Thymus (tissue), 11 donors: ENCODE data around the gene CLEC16A. TPM values are rescaled to one million over a fixed set of nuclear protein-coding genes. Genes with fewer than 3 reads are reported as not detected.

ENCODE experiments used
- DNase-seq, 9 donors: peaks; one replicate each; pipeline ENCODE4 v3.0.0-alpha.2; 2013; ENCODE audit warnings: low spot score in 9 of 9, low read depth in 6 of 9, missing footprints in 1 of 9
- H3K27ac ChIP-seq, 2 donors: one replicate each; pipeline ENCODE4 v1.5.1; 2013; ENCODE audit warnings: control low read depth in 1 of 2, low read depth in 1 of 2, low read length in 1 of 2, mild to moderate bottlenecking in 1 of 2, moderate library complexity in 1 of 2
- H3K27me3 ChIP-seq, 2 donors: one replicate each; pipeline ENCODE4 v1.5.1; 2013; ENCODE audit warnings: low read length in 1 of 2; ENCODE audit not compliant: control insufficient read depth in 2 of 2, insufficient read depth in 1 of 2
- H3K36me3 ChIP-seq, 2 donors: one replicate each; pipeline ENCODE4 v1.5.1; 2013; ENCODE audit warnings: low read length in 1 of 2, mild to moderate bottlenecking in 1 of 2, moderate library complexity in 1 of 2; ENCODE audit not compliant: control insufficient read depth in 2 of 2, insufficient read depth in 2 of 2
- H3K4me1 ChIP-seq, 2 donors: one replicate each; pipeline ENCODE4 v1.5.1; 2013; ENCODE audit warnings: low read length in 2 of 2; ENCODE audit not compliant: control insufficient read depth in 2 of 2, insufficient read depth in 2 of 2
- H3K4me3 ChIP-seq, 2 donors: one replicate each; pipeline ENCODE4 v1.5.1; 2013; ENCODE audit warnings: low read length in 2 of 2, control low read depth in 1 of 2, mild to moderate bottlenecking in 1 of 2
- H3K9me3 ChIP-seq, 2 donors: one replicate each; pipeline ENCODE4 v1.5.1; 2013; ENCODE audit warnings: low read length in 1 of 2, mild to moderate bottlenecking in 1 of 2; ENCODE audit not compliant: control insufficient read depth in 2 of 2, insufficient read depth in 1 of 2
- WGBS: extraction: QIAGEN DNeasy Blood & Tissue Kit; methylation state at CpG from one replicate; pipeline ENCODE4 v1.1.7; 2013; 5-methylcytosine and 5-hydroxymethylcytosine counted together
- polyA plus RNA-seq: library from polyadenylated mRNA; stranded (reverse); fragments of 200-250 nt; gene quantifications from one replicate; pipeline ENCODE4 v1.2.3, GENCODE V29; 2013
- total RNA-seq: library from RNA; stranded (reverse); fragments of 120-200 nt; gene quantifications from one replicate; pipeline ENCODE4 v1.2.4, GENCODE V29; 2013
- donor health status: healthy.

CLEC16A gene
- total and polyA plus RNA-seq, 2 donors, result 18.8 to 19.9 TPM

- WGBS, result 95% methylated on average over 8 of the region's 8 CpGs
- Histone ChIP-seq H3K9me3 (peaks cover 1 to 9% of the 10 kb centered on the region in 2 donors), H3K4me3 (no peak overlapping the region), H3K4me1 (peaks cover 46 to 84% of the 10 kb centered on the region in 2 donors), H3K36me3 (peaks cover 0 to 4% of the 10 kb centered on the region in 2 donors), H3K27me3 (no peaks in the 10 kb centered on the region), H3K27ac (no peak overlapping the region)
- no peak for DNase-seq
Observed at GRCh38 chr16:11138769-11139325, 194.5 kb downstream of the CLEC16A start.

GRCh38 chr16:11139326-11140097 is 195.1 kb downstream of the CLEC16A start:
- Histone ChIP-seq H3K4me3 (peak overlapping the region in 1 of 2 donors; percentile 2), H3K36me3 (peaks cover 0 to 7% of the 10 kb centered on the region in 2 donors), H3K9me3 (peaks cover 1 to 9% of the 10 kb centered on the region in 2 donors), H3K4me1 (peaks cover 46 to 85% of the 10 kb centered on the region in 2 donors), H3K27ac (peak overlapping the region; percentile 81 to 85), H3K27me3 (no peaks in the 10 kb centered on the region)
- no peak for DNase-seq
- WGBS, result 62% methylated on average over 5 of the region's 5 CpGs

- Histone ChIP-seq H3K27ac (peak overlapping the region; percentile 81 to 85), H3K36me3 (peaks cover 0 to 6% of the 10 kb centered on the region in 2 donors), H3K9me3 (peaks cover 1 to 9% of the 10 kb centered on the region in 2 donors), H3K27me3 (no peaks in the 10 kb centered on the region), H3K4me1 (peaks cover 46 to 86% of the 10 kb centered on the region in 2 donors), H3K4me3 (peak overlapping the region in 1 of 2 donors; percentile 2)
- WGBS, result 19% methylated on average over 8 of the region's 8 CpGs
- DNase-seq, result peak; percentile 42 to 86 (median 68)
Observed at GRCh38 chr16:11140098-11140375, 195.7 kb downstream of the CLEC16A start.

- H3K4me3 ChIP-seq, result no peak overlapping the region
- H3K27me3 ChIP-seq, result no peaks in the 10 kb centered on the region
- DNase-seq, result peak in 5 of 9 donors; percentile 45 to 75 (median 50)
- peaks cover 1 to 9% of the 10 kb centered on the region in 2 donors for H3K9me3 ChIP-seq
- peaks cover 2 to 3% of the 10 kb centered on the region in 2 donors for H3K36me3 ChIP-seq
- 41% methylated on average over 4 of the region's 4 CpGs for WGBS
- peak overlapping the region; percentile 81 to 85 for H3K27ac ChIP-seq
- H3K4me1 ChIP-seq, result peaks cover 46 to 90% of the 10 kb centered on the region in 2 donors
Observed at GRCh38 chr16:11140466-11140865, 196.1 kb downstream of the CLEC16A start.

GRCh38 chr16:11140867-11141266 is 196.5 kb downstream of the CLEC16A start:
- no peak for DNase-seq
- 98% methylated on average over 5 of the region's 5 CpGs for WGBS

GRCh38 chr16:11141409-11142260 is 197.3 kb downstream of the CLEC16A start:
- no peak for DNase-seq
- H3K4me1 ChIP-seq, result peaks cover 46 to 86% of the 10 kb centered on the region in 2 donors
- WGBS, result 98% methylated on average over 26 of the region's 26 CpGs
- H3K27me3 ChIP-seq, result no peaks in the 10 kb centered on the region
- H3K4me3 ChIP-seq, result no peak overlapping the region
- peaks cover 2 to 4% of the 10 kb centered on the region in 2 donors for H3K36me3 ChIP-seq
- peaks cover 1 to 9% of the 10 kb centered on the region in 2 donors for H3K9me3 ChIP-seq
- no peak overlapping the region for H3K27ac ChIP-seq

More at GRCh38 chr16:11140867-11141266, 196.5 kb downstream of the CLEC16A start:
- Histone ChIP-seq H3K4me3 (no peak overlapping the region), H3K9me3 (peaks cover 1 to 9% of the 10 kb centered on the region in 2 donors), H3K4me1 (peaks cover 46 to 90% of the 10 kb centered on the region in 2 donors), H3K36me3 (peaks cover 2 to 4% of the 10 kb centered on the region in 2 donors), H3K27ac (peak overlapping the region; percentile 46 to 81), H3K27me3 (no peaks in the 10 kb centered on the region)

- Histone ChIP-seq H3K9me3 (peaks cover 1 to 9% of the 10 kb centered on the region in 2 donors), H3K4me3 (no peak overlapping the region), H3K4me1 (peaks cover 46 to 80% of the 10 kb centered on the region in 2 donors), H3K36me3 (peaks cover 2 to 4% of the 10 kb centered on the region in 2 donors), H3K27me3 (no peaks in the 10 kb centered on the region), H3K27ac (no peak overlapping the region)
- DNase-seq, result no peak
- 95% methylated on average over 7 of the region's 7 CpGs for WGBS
Observed at GRCh38 chr16:11142261-11142630, 197.9 kb downstream of the CLEC16A start.

- Histone ChIP-seq H3K9me3 (peaks cover 1 to 9% of the 10 kb centered on the region in 2 donors), H3K36me3 (peaks cover 2 to 4% of the 10 kb centered on the region in 2 donors), H3K27ac (no peak overlapping the region), H3K4me1 (peaks cover 44 to 74% of the 10 kb centered on the region in 2 donors), H3K27me3 (no peaks in the 10 kb centered on the region), H3K4me3 (no peak overlapping the region)
- DNase-seq, result no peak
- WGBS, result 98% methylated on average over 7 of the region's 7 CpGs
Observed at GRCh38 chr16:11142951-11143350, 198.6 kb downstream of the CLEC16A start.
